ENCODE measurements around the gene IFNL3.

- TF ChIP-seq CTCF (IDR thresholded peaks at IDR 0.05), result no peak
- TF ChIP-seq POLR2A (IDR thresholded peaks at IDR 0.05), result no peak
- no peak for TF ChIP-seq POLR2AphosphoS5 (IDR thresholded peaks at IDR 0.05)
Measured at GRCh38 chr19:39223703-39224279, 21.0 kb downstream of the IFNL3 start.

Data from suprapubic skin (tissue), 4 donors.